Measurements from ENCODE around the gene TENM3. TPM values are rescaled to one million over a fixed set of nuclear protein-coding genes. Genes with fewer than 3 reads are reported as not detected.

The TENM3 gene
- total and polyA plus RNA-seq, 10 of the 15 experiments (the other 5 are each of a cell fraction or from before 2014, with no cell fraction given) = 0.01 to 1.7 (median 0.08) TPM; not detected in 2

GRCh38 chr4:182235021-182235795, 8.0 kb upstream of the TENM3 start:
- no peak for TF ChIP-seq POLR2AphosphoS5 (IDR thresholded peaks at IDR 0.05; ENCODE audit: low read length)
- TF ChIP-seq SUZ12 (IDR thresholded peaks at IDR 0.05; ENCODE audit: unreplicated experiment) = no peak
- TF ChIP-seq CEBPB (IDR thresholded peaks at IDR 0.05; ENCODE audit: borderline replicate concordance in 1 of 2, low read depth in 2 of 2, low read length in 2 of 2) = no peak
- no peak for TF ChIP-seq BCLAF1 (IDR thresholded peaks at IDR 0.05)
- no peak for TF ChIP-seq ETV6 (conservative IDR thresholded peaks at IDR 0.05 in 1 of 2, IDR thresholded peaks at IDR 0.05 in 1 of 2; ENCODE audit: borderline replicate concordance in 1 of 2, low read depth in 1 of 2)
- no peak for TF ChIP-seq FOXK2 (IDR thresholded peaks at IDR 0.05)
- TF ChIP-seq ASH2L (IDR thresholded peaks at IDR 0.05; ENCODE audit: borderline replicate concordance, low read depth) = no peak
- TF ChIP-seq USF1 (IDR thresholded peaks at IDR 0.05; ENCODE audit: borderline replicate concordance, extremely low read length, insufficient read depth, low read depth, low read length) = no peak
- TF ChIP-seq EZH2 (IDR thresholded peaks at IDR 0.05; ENCODE audit: borderline replicate concordance, control insufficient read depth, low read depth, low read length) = no peak
- TF ChIP-seq STAT3 (IDR thresholded peaks at IDR 0.05; ENCODE audit: low read depth, low read length) = no peak
- ChIA-PET POLR2A (no interaction called here), RAD21 (ENCODE audit: unreplicated experiment) (no interaction called here), SMC1A (ENCODE audit: uncharacterized antibody, unreplicated experiment) (interaction anchor here (0.6 kb wide), 1 partner anchor 571 kb away, joined by 3 read pairs; no protein-coding TSS in a partner anchor), CTCF (no interaction called here)
- no peaks in the 10 kb centered on the region for H3K36me3 ChIP-seq (ENCODE audit: control insufficient read depth in 2 of 2, insufficient read depth in 2 of 2, low read length in 1 of 2)
- H3K9ac ChIP-seq (ENCODE audit: control insufficient read depth, insufficient read depth, low read length) = no peak overlapping the region
- no peak for FAIRE-seq
- WGBS (ENCODE audit: insufficient coverage, insufficient replicate concordance, low lambda C conversion rate, missing lambda C conversion rate) = 11% methylated on average over 11 of the region's 11 CpGs
- intact Hi-C loops (cut with micrococcal nuclease; ENCODE audit: unreplicated experiment) (no loop called here), in situ Hi-C loops (cut with MboI) (no loop called here)
- H3K4me3 ChIP-seq = no peak overlapping the region
- no peak for ATAC-seq
- no peaks in the 10 kb centered on the region for H3K9me3 ChIP-seq (replicated peaks; ENCODE audit: control insufficient read depth, insufficient read depth, low read length)
- H2AFZ ChIP-seq (ENCODE audit: control insufficient read depth, low read depth, low read length) = no peak overlapping the region
- no peak overlapping the region for H3K4me2 ChIP-seq (ENCODE audit: control insufficient read depth, insufficient read depth)
- BruUV-seq (replicated peaks) = no TSS peak
- H3K27me3 ChIP-seq (replicated peaks in 1 of 2; ENCODE audit: control insufficient read depth in 2 of 2, insufficient read depth in 2 of 2, low read length in 1 of 2) = no peaks in the 10 kb centered on the region
- DNase-seq (ENCODE audit: low read depth, low spot score) = no peak
- no peaks in the 10 kb centered on the region for H3K79me2 ChIP-seq (ENCODE audit: control insufficient read depth, insufficient read depth, low read length)
- H3K27ac ChIP-seq (ENCODE audit: control insufficient read depth, insufficient read depth) = no peak overlapping the region
- H3K4me1 ChIP-seq (ENCODE audit: control insufficient read depth, insufficient read depth, low read length) = no peaks in the 10 kb centered on the region
- H4K20me1 ChIP-seq (ENCODE audit: control insufficient read depth, insufficient read depth) = no peaks in the 10 kb centered on the region

Measured in GM12878 (cell line).